A673 (cell line): ENCODE data around the gene SOX2.

Experiments used
- EZH2 ChIP-seq: fragments of 200-600 bp; sonication (generic); IDR thresholded peaks from 2 replicates; pipeline ENCODE4 v1.6.1; 2017; ENCODE audit warnings: borderline replicate concordance, low read depth, mild to moderate bottlenecking, mixed read lengths, antibody characterized with exemption, low read length; ENCODE audit not compliant: poor library complexity, severe bottlenecking
- TF ChIP-seq, protein P1 (sequence below): fragments of 300-800, 200-600 bp; sonication (generic); conservative IDR thresholded peaks from 2 replicates; pipeline ENCODE4 v1.5.1; 2017; ENCODE audit warnings: low read depth, mild to moderate bottlenecking, antibody characterized with exemption, low read length, moderate library complexity, mixed read lengths

DNA sequence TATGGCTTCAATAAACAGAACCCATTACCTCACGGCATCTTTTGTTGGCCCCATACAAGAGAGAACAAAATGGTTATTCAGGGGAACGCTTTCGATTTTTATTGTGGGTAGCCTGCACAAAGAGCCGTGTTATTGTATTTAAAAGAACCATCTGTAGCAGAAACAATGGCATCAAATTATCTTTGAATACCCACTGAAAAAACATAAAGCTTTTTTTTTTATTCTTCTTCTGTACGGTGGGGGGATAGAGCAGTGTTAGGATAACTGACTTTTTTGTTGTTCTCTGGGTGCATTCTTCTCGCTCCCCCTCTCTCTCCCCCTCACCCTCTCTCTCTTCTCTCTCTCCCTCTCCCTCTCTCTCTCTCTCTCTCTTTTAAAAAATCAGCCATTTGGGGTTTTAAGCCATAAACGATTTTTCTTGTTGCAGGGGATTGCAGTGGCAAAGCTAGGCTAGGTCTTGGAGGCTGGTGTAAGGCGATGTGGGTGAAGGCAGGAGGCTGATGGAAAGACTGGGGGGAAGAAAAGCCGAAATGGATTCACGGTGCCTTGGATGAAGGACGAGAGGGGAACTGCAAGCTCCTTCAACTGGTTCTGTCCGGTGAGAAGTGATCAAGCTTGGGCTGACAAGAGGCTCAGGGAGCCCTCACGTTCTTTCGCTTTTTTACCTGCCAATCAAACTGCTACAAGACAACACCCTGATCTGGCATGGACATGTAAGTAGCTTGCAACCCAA, 12.4 kb upstream of the SOX2 start:
- TF ChIP-seq, protein P1, sequence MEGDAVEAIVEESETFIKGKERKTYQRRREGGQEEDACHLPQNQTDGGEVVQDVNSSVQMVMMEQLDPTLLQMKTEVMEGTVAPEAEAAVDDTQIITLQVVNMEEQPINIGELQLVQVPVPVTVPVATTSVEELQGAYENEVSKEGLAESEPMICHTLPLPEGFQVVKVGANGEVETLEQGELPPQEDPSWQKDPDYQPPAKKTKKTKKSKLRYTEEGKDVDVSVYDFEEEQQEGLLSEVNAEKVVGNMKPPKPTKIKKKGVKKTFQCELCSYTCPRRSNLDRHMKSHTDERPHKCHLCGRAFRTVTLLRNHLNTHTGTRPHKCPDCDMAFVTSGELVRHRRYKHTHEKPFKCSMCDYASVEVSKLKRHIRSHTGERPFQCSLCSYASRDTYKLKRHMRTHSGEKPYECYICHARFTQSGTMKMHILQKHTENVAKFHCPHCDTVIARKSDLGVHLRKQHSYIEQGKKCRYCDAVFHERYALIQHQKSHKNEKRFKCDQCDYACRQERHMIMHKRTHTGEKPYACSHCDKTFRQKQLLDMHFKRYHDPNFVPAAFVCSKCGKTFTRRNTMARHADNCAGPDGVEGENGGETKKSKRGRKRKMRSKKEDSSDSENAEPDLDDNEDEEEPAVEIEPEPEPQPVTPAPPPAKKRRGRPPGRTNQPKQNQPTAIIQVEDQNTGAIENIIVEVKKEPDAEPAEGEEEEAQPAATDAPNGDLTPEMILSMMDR: no peak
- no peak for TF ChIP-seq EZH2
